ENCODE results near the gene HVCN1.
"Not testable (repeated sequence)": the region's sequence is repeated elsewhere in the genome, so short reads cannot be mapped to it uniquely, and the experiment has no call there.

HVCN1 gene

GRCh38 chr12:110658242-110658641, 30.7 kb downstream of the HVCN1 start:
- Histone ChIP-seq H2BK120ac (ENCODE audit: low read depth, low read length) (no peak overlapping the region), H4K8ac (ENCODE audit: low read depth, low read length) (no peak overlapping the region), H3K4me1 (ENCODE audit: control insufficient read depth, low read depth, low read length) (no peaks in the 10 kb centered on the region), H3K4ac (ENCODE audit: low read depth, low read length) (no peak overlapping the region), H3K56ac (ENCODE audit: low read length) (no peak overlapping the region), H3K4me2 (ENCODE audit: low read length) (no peak overlapping the region), H3K79me2 (ENCODE audit: control insufficient read depth, insufficient read depth, low read length) (no peaks in the 10 kb centered on the region), H2AK5ac (ENCODE audit: low read length) (no peak overlapping the region), H3K36me3 (ENCODE audit: control insufficient read depth, insufficient read depth, low read length) (no peaks in the 10 kb centered on the region), H2BK15ac (replicated peaks; ENCODE audit: low read depth) (no peak overlapping the region), H3K18ac (ENCODE audit: low read length) (no peak overlapping the region), H3K27ac (ENCODE audit: low read depth, low read length) (no peak overlapping the region), H3K23ac (ENCODE audit: low read length) (no peak overlapping the region), H2BK5ac (ENCODE audit: low read length) (no peak overlapping the region), H3K27me3 (ENCODE audit: insufficient read depth, low read length, poor library complexity) (no peaks in the 10 kb centered on the region), H3K79me1 (ENCODE audit: low read length) (no peaks in the 10 kb centered on the region), H4K5ac (ENCODE audit: low read length) (no peak overlapping the region), H3K4me3 (ENCODE audit: low read length) (no peak overlapping the region), H3K9ac (ENCODE audit: low read length) (no peak overlapping the region)
- no CpG with 5 or more reads among the region's 9 CpGs for WGBS (ENCODE audit: extremely low coverage, insufficient coverage, low lambda C conversion rate)
- no peak for DNase-seq

DNA sequence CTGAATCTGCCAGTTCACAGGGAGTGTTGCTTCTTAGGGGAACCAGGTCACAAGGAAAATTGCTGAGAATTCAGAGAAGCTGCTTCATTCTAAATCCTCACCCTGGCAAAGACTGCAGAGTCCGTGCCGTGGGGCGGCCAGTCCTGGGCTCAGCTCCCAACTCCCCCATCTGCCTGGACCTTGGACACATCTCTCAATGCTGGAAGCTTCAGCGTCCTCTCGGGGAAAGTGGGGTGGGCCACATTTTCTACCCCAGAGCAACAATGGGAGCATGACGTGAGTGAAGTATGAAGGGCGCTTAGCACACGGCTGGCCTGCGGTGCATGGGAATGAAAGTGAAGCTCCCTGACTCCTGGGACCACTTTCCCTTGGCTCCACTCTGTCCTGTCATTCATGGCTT, 31.2 kb downstream of the HVCN1 start:
- no peaks in the 10 kb centered on the region for H3K27me3 ChIP-seq (ENCODE audit: insufficient read depth, low read length, poor library complexity)
- no peaks in the 10 kb centered on the region for H3K79me1 ChIP-seq (ENCODE audit: low read length)
- DNase-seq = no peak
- no peak overlapping the region for H4K8ac ChIP-seq (ENCODE audit: low read depth, low read length)
- H4K5ac ChIP-seq (ENCODE audit: low read length) = no peak overlapping the region
- no peak overlapping the region for H2AK5ac ChIP-seq (ENCODE audit: low read length)
- no peak overlapping the region for H3K4ac ChIP-seq (ENCODE audit: low read depth, low read length)
- H3K36me3 ChIP-seq (ENCODE audit: control insufficient read depth, insufficient read depth, low read length) = no peaks in the 10 kb centered on the region
- H3K27ac ChIP-seq (ENCODE audit: low read depth, low read length) = no peak overlapping the region
- no peak overlapping the region for H3K18ac ChIP-seq (ENCODE audit: low read length)
- no peaks in the 10 kb centered on the region for H3K79me2 ChIP-seq (ENCODE audit: control insufficient read depth, insufficient read depth, low read length)
- H2BK120ac ChIP-seq (ENCODE audit: low read depth, low read length) = no peak overlapping the region
- H3K4me1 ChIP-seq (ENCODE audit: control insufficient read depth, low read depth, low read length) = no peaks in the 10 kb centered on the region
- no peak overlapping the region for H3K4me3 ChIP-seq (ENCODE audit: low read length)
- H2BK15ac ChIP-seq (replicated peaks; ENCODE audit: low read depth) = no peak overlapping the region
- no peak overlapping the region for H3K9ac ChIP-seq (ENCODE audit: low read length)
- no peak overlapping the region for H3K23ac ChIP-seq (ENCODE audit: low read length)
- WGBS (ENCODE audit: extremely low coverage, insufficient coverage, low lambda C conversion rate) = no CpG with 5 or more reads among the region's 9 CpGs
- H2BK5ac ChIP-seq (ENCODE audit: low read length) = no peak overlapping the region
- no peak overlapping the region for H3K56ac ChIP-seq (ENCODE audit: low read length)
- H3K4me2 ChIP-seq (ENCODE audit: low read length) = no peak overlapping the region

GRCh38 chr12:110656071-110656655, 32.8 kb downstream of the HVCN1 start:
- H3K4me3 ChIP-seq (ENCODE audit: low read length) = no peak overlapping the region
- no peaks in the 10 kb centered on the region for H3K79me1 ChIP-seq (ENCODE audit: low read length)
- H2BK120ac ChIP-seq (ENCODE audit: low read depth, low read length) = no peak overlapping the region
- no peak overlapping the region for H3K4me2 ChIP-seq (ENCODE audit: low read length)
- no peak overlapping the region for H3K27ac ChIP-seq (ENCODE audit: low read depth, low read length)
- no peak overlapping the region for H3K9ac ChIP-seq (ENCODE audit: low read length)
- H3K56ac ChIP-seq (ENCODE audit: low read length) = no peak overlapping the region
- H2BK15ac ChIP-seq (replicated peaks; ENCODE audit: low read depth) = no peak overlapping the region
- no peaks in the 10 kb centered on the region for H3K36me3 ChIP-seq (ENCODE audit: control insufficient read depth, insufficient read depth, low read length)
- no peak overlapping the region for H3K18ac ChIP-seq (ENCODE audit: low read length)
- H3K23ac ChIP-seq (ENCODE audit: low read length) = no peak overlapping the region
- no peaks in the 10 kb centered on the region for H3K79me2 ChIP-seq (ENCODE audit: control insufficient read depth, insufficient read depth, low read length)
- H4K5ac ChIP-seq (ENCODE audit: low read length) = no peak overlapping the region
- DNase-seq = no peak
- no peak overlapping the region for H2BK5ac ChIP-seq (ENCODE audit: low read length)
- H2AK5ac ChIP-seq (ENCODE audit: low read length) = no peak overlapping the region
- H3K27me3 ChIP-seq (ENCODE audit: insufficient read depth, low read length, poor library complexity) = no peaks in the 10 kb centered on the region
- no peak overlapping the region for H3K4ac ChIP-seq (ENCODE audit: low read depth, low read length)
- WGBS (ENCODE audit: extremely low coverage, insufficient coverage, low lambda C conversion rate) = no CpG with 5 or more reads among the region's 11 CpGs
- H4K8ac ChIP-seq (ENCODE audit: low read depth, low read length) = no peak overlapping the region
- no peaks in the 10 kb centered on the region for H3K4me1 ChIP-seq (ENCODE audit: control insufficient read depth, low read depth, low read length)

DNA sequence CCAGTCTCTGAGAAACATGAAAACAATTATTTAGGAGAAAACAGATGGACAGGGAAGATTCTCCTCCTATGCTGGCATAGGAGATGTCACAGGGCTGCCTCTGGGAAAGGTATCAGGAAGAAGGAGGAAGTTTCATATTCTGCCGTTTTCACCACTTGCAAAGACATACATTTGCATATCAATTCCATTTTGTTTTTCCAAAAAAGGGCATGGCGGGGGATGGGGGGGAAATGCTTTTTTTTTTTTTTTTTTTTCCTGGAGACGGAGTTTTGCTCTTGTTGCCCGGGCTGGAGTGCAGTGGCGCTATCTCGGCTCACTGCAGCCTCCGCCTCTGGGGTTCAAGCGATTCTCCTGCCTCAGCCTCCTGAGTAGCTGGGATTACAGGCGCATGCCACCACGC, 34.7 kb downstream of the HVCN1 start:
- not testable (repeated sequence) for H3K27me3 ChIP-seq (ENCODE audit: insufficient read depth, low read length, poor library complexity); H3K23ac ChIP-seq (ENCODE audit: low read length); H4K5ac ChIP-seq (ENCODE audit: low read length); H3K79me2 ChIP-seq (ENCODE audit: control insufficient read depth, insufficient read depth, low read length); H3K9ac ChIP-seq (ENCODE audit: low read length); H2BK15ac ChIP-seq (replicated peaks; ENCODE audit: low read depth); H3K79me1 ChIP-seq (ENCODE audit: low read length); H3K36me3 ChIP-seq (ENCODE audit: control insufficient read depth, insufficient read depth, low read length); H3K4me1 ChIP-seq (ENCODE audit: control insufficient read depth, low read depth, low read length); H2AK5ac ChIP-seq (ENCODE audit: low read length); H3K4me3 ChIP-seq (ENCODE audit: low read length); H3K4me2 ChIP-seq (ENCODE audit: low read length); H3K4ac ChIP-seq (ENCODE audit: low read depth, low read length); H3K18ac ChIP-seq (ENCODE audit: low read length); DNase-seq; H3K27ac ChIP-seq (ENCODE audit: low read depth, low read length); H2BK120ac ChIP-seq (ENCODE audit: low read depth, low read length); H4K8ac ChIP-seq (ENCODE audit: low read depth, low read length); H3K56ac ChIP-seq (ENCODE audit: low read length); H2BK5ac ChIP-seq (ENCODE audit: low read length)
- no CpG with 5 or more reads among the region's 10 CpGs for WGBS (ENCODE audit: extremely low coverage, insufficient coverage, low lambda C conversion rate)

DNA sequence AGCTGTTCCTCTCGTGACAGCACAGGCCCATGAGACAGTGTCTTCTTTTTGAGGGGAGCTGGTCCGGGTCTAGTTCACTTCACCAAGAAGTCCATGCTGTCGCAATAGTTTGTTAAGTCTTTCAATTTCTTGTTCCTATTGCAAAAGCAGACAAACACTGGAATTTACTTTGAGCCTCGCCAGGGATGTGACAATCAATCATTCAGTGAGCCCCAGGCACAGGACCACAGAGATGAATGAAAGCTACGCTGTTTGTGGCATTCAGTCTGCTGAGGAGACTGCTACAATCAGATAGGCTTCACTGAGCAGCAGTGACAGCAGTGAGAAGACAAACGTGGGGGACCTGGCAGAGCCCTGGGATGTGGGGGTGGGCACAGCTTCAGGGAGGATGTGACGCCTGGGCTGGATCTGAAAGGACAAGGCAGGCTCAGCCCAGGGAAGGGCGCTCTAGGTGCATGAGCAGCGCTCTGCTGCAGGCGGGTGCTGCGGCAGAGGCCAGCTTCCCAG, 39.5 kb downstream of the HVCN1 start:
- H3K9ac ChIP-seq (ENCODE audit: low read length) = no peak overlapping the region
- H3K4me3 ChIP-seq (ENCODE audit: low read length) = no peak overlapping the region
- H3K56ac ChIP-seq (ENCODE audit: low read length) = no peak overlapping the region
- no peak overlapping the region for H2AK5ac ChIP-seq (ENCODE audit: low read length)
- H3K79me2 ChIP-seq (ENCODE audit: control insufficient read depth, insufficient read depth, low read length) = no peaks in the 10 kb centered on the region
- H2BK5ac ChIP-seq (ENCODE audit: low read length) = no peak overlapping the region
- H4K8ac ChIP-seq (ENCODE audit: low read depth, low read length) = no peak overlapping the region
- H4K5ac ChIP-seq (ENCODE audit: low read length) = no peak overlapping the region
- H3K36me3 ChIP-seq (ENCODE audit: control insufficient read depth, insufficient read depth, low read length) = no peaks in the 10 kb centered on the region
- H3K4ac ChIP-seq (ENCODE audit: low read depth, low read length) = no peak overlapping the region
- no peaks in the 10 kb centered on the region for H3K4me1 ChIP-seq (ENCODE audit: control insufficient read depth, low read depth, low read length)
- no CpG with 5 or more reads among the region's 11 CpGs for WGBS (ENCODE audit: extremely low coverage, insufficient coverage, low lambda C conversion rate)
- no peaks in the 10 kb centered on the region for H3K27me3 ChIP-seq (ENCODE audit: insufficient read depth, low read length, poor library complexity)
- no peak overlapping the region for H2BK15ac ChIP-seq (replicated peaks; ENCODE audit: low read depth)
- no peak for DNase-seq
- H3K4me2 ChIP-seq (ENCODE audit: low read length) = no peak overlapping the region
- H3K18ac ChIP-seq (ENCODE audit: low read length) = no peak overlapping the region
- no peak overlapping the region for H2BK120ac ChIP-seq (ENCODE audit: low read depth, low read length)
- no peak overlapping the region for H3K27ac ChIP-seq (ENCODE audit: low read depth, low read length)
- H3K23ac ChIP-seq (ENCODE audit: low read length) = no peak overlapping the region
- H3K79me1 ChIP-seq (ENCODE audit: low read length) = no peaks in the 10 kb centered on the region

DNA sequence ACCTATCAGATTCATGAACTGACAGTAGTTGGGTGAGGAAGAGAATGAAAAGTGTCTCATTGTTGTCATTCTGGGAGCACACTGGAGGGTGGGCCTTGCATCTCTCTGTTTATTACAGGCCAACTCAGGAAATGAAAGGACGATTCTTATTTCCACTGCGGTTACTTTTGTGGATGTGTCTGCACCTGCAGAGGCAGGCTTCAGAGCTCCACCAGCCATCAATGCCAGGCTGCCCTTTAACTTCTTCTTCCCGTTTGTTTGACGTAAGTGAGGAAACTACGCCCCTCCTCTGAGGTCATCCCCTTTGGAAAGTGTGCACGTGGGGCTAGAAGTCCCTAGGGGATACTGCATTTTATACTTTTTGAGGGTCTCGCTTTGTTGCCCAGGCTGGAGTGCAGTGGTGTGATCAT, 41.3 kb downstream of the HVCN1 start:
- no peak overlapping the region for H3K4ac ChIP-seq (ENCODE audit: low read depth, low read length)
- no peak overlapping the region for H3K18ac ChIP-seq (ENCODE audit: low read length)
- H4K8ac ChIP-seq (ENCODE audit: low read depth, low read length) = no peak overlapping the region
- no peak overlapping the region for H3K23ac ChIP-seq (ENCODE audit: low read length)
- H3K79me1 ChIP-seq (ENCODE audit: low read length) = no peaks in the 10 kb centered on the region
- no peaks in the 10 kb centered on the region for H3K27me3 ChIP-seq (ENCODE audit: insufficient read depth, low read length, poor library complexity)
- H3K56ac ChIP-seq (ENCODE audit: low read length) = no peak overlapping the region
- no peak overlapping the region for H2BK5ac ChIP-seq (ENCODE audit: low read length)
- no peak overlapping the region for H4K5ac ChIP-seq (ENCODE audit: low read length)
- no peak overlapping the region for H3K9ac ChIP-seq (ENCODE audit: low read length)
- no CpG with 5 or more reads among the region's 7 CpGs for WGBS (ENCODE audit: extremely low coverage, insufficient coverage, low lambda C conversion rate)
- no peaks in the 10 kb centered on the region for H3K4me1 ChIP-seq (ENCODE audit: control insufficient read depth, low read depth, low read length)
- no peak overlapping the region for H3K4me2 ChIP-seq (ENCODE audit: low read length)
- H2AK5ac ChIP-seq (ENCODE audit: low read length) = no peak overlapping the region
- DNase-seq = no peak
- no peaks in the 10 kb centered on the region for H3K36me3 ChIP-seq (ENCODE audit: control insufficient read depth, insufficient read depth, low read length)
- no peak overlapping the region for H2BK120ac ChIP-seq (ENCODE audit: low read depth, low read length)
- H3K79me2 ChIP-seq (ENCODE audit: control insufficient read depth, insufficient read depth, low read length) = no peaks in the 10 kb centered on the region
- no peak overlapping the region for H3K4me3 ChIP-seq (ENCODE audit: low read length)
- no peak overlapping the region for H2BK15ac ChIP-seq (replicated peaks; ENCODE audit: low read depth)
- H3K27ac ChIP-seq (ENCODE audit: low read depth, low read length) = no peak overlapping the region

Measured in mesendoderm (in vitro differentiated cells).